CD4-positive, alpha-beta T cell treated with Interleukin-4 for 4 hours (primary cell): ENCODE measurements around the gene CSF1R.
"Not testable (repeated sequence)": the region's sequence is repeated elsewhere in the genome, so short reads cannot be mapped to it uniquely, and the experiment has no call there.

Experiments
- DNase-seq: peaks from one replicate; pipeline ENCODE4 v3.0.0-alpha.2; 2020

Gene CSF1R

DNA sequence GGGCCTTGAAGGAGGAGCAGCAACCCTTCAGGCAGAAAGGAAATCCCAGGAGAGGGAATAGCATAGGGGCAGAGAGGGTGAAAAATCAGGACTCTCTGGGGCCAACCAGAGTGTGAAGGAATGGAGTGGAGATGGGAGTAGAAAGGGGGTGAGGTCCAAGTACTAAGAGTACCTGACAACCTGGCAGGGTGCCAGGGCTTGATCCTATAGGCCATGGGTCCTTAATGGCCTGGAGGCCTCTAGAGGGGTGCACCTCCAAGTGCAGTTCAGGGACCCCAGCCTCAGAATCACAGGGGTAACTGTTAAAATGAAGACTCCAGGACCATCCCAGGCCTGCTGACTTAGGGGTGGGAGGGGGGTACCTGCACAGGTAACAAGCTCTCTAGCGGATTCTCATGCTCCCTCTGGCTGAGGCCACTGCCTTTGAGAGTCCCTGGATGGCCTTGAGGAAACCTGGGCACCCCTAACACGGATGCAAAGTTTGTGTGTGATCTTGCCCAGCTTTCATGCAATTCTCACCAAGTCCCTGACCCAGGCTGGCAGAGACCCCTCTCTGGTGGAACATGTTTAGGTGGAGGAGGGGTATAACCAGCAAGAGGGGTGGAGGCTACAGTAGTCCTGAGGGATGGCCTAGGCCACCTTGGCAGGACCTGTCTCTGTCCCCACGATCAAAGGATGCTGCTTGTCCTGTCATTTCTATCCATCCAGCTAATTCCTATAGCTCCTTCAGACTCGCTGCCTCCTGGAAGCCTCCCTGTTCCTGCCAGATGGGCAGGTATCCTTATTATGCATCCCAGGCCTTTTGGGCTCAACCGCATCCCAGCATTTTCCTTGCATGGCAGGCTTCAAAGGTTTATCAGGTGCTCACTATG is 17.6 kb upstream of the CSF1R start:
- DNase-seq = no peak

DNA sequence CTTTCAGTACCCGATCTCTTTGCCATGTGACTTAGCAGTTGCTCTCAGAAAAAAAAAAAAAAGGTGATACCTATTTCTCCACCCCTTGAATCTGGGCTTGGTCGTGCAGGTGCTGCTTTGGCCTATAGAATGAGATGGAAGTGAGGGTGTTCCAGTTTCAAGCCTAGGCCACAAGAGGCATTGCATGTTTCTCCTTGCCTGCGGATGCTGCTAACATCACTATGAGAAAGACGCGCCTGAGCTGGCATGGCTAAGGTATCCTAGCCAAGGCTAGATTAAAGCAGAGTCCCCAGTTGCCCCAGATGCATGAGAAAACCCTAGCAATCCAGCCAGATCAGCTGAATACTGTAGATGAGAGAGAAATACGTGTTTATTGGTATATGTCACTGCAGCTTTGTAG is 14.7 kb upstream of the CSF1R start:
- no peak for DNase-seq

DNA sequence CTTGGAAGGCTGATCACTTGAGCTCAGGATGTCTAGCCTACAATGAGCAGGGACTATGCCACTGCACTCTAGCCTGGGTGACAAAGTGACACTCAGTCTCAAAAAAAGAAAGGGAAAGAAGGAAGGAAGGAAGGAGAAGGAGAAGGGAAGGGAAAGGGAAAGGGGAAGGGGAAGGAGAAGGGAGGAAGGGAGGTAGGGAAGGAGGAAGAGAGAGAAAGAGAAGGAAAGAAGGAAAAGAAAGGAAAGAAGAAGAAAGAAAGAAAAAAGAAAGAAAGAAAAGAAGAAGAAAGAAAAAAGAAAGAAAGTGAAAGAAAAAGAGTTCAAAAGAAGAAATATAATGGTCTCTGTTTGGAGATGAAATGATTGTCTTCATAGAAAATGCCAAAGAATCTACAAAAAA is 10.8 kb upstream of the CSF1R start:
- no peak for DNase-seq

DNA sequence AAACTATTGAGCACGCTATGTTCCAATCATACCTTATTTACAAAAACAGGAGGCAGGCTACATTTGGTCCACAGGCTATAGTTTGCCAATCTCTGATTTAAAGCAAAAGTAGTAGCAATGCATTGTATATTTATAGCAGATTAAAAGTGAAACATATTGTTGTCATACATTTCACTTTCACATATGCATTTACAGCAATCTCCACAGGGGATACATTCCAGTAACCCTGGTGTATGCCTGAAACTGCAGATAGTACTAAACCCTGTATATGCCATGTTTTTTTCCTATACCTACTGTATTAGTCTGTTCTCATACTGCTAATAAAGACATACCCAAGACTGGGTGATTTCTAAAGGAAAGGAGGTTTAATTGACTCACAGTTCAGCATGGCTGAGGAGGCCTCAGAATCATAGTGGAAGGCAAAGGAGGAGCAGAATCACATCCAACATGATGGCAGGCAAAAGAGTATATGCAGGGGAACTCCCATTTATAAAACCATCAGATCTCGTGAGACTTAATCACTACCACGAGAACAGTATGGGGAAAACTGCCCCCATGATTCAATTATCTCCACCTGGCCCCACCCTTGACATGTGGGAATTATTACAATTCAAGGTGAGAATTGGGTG is 5.9 kb upstream of the CSF1R start:
- DNase-seq = no peak

DNA sequence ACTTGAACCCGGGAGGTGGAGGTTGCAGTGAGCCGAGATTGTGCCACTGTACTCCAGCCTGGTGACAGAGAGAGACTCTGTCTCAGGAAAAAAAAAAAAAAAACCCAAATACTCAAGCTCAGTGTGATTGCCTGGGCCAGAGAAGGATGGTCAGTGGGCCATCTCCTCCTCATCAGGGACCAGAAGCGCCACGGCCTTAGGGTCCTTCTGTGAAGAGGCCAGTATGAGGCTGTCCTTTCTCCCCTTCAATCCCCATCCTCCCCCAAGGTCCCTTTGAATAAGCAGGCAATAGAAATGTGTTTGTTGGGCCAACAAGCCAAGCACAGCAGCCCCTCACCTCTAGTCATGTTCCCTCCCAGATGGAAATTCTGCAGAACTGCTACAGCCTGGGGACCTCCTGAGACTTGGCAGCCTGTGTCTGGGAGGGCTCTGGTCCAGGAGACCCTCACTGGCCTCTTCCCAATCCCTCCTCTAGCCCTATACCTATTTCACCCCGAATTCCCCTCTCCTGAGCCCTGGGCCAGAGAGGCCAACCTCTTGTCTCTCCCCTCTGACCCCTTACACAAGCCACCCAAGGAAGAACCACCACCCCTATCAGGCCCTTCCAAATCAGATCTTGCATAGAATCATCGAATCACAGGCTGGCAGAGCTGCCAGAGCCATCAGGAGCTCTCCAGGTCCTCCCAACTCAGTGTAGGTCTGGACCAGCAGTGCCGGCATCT is 1.0 kb downstream of the CSF1R start:
- no peak for DNase-seq

DNA sequence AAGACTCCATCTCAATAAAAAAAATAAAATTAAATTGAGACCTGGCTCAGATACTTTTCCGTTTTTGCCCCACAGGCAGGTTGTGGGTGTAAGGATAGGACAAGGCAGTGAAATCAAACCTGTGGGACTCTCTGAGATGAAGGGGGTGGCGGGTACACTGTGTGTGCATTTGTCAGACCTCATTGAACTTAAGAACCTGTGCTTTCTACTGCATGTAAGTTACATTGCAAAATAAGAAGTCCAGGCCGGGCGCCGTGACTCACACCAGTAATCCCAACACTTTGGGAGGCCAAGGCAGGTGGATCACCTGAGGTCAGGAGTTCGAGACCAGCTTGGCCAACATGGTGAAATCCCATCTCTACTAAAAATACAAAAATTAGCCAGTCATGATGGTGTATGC is 1.6 kb downstream of the CSF1R start:
- not testable (repeated sequence) for DNase-seq

DNA sequence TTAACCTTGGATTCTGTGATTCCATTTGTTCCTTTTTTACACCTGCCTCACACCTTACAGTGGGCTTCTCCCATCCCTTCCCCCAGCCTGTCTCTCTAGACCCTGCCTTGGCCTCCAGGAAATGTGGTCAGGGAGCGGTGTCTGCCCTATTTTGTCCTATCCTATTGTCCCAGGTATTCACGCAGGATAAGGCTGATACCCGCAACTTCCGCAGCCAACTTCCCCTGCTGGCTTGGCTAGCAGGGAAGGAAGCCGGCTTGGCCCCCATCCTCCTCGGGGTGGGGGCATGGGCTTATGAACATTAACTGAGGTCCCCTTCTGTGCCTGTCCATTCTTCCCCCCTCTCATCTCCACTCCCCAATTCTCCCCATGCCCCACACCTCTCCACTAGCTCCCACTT is 3.5 kb downstream of the CSF1R start:
- no peak for DNase-seq

DNA sequence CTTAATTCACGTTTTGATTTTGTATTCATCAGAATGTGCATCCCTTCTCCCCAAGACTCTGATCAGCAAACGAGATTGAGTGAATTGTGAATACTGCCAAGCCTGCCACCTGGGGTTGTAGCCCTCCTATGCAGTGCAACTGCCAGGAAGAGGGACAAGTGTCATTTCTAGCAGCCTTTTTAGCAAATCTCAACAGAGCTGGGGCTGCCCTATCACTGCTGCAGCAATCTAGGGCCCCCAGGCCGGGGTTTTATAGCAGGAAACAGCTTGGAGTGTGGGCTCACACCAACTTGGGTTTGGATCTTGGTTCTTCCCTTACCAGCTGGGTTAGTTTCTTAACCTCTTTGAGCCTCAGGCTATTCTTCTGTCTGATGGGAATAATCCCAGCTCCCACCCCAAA is 4.0 kb downstream of the CSF1R start:
- no peak for DNase-seq

DNA sequence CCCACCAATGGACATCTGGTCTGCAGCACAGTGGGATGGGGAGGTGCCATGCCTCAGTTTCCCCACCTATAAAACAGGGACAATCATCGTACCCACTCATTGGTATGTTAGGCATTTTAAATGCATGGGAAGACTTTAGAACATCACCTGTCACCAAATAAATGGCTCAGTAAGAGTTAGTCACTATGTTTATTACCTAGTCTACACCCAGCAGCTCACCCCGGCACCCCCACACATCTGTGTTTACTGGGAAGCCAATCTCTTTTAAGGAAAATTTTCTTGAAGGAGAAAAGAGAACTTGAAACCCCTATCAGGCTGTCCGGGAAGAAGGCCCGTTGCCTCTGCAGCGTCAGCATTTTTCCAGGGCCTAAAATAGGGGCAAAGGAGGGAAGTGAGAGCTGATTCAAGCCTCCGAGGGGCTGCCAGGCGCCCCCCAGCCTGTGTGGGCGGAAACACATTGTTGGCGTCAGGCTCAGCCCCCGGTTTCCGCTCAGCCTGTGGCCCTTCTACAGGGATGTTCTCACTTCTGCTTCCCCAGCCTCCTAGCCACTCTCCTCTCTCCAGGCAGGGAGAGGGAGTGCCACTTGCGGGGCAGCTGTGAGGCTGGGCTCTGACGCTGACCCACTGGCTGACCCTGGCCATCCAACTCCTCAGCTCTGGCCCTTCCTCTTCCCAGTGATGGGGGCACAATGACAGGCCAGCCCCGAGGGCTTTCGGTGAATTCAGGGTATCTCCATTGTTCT is 4.6 kb downstream of the CSF1R start:
- DNase-seq = peak; percentile 8

DNA sequence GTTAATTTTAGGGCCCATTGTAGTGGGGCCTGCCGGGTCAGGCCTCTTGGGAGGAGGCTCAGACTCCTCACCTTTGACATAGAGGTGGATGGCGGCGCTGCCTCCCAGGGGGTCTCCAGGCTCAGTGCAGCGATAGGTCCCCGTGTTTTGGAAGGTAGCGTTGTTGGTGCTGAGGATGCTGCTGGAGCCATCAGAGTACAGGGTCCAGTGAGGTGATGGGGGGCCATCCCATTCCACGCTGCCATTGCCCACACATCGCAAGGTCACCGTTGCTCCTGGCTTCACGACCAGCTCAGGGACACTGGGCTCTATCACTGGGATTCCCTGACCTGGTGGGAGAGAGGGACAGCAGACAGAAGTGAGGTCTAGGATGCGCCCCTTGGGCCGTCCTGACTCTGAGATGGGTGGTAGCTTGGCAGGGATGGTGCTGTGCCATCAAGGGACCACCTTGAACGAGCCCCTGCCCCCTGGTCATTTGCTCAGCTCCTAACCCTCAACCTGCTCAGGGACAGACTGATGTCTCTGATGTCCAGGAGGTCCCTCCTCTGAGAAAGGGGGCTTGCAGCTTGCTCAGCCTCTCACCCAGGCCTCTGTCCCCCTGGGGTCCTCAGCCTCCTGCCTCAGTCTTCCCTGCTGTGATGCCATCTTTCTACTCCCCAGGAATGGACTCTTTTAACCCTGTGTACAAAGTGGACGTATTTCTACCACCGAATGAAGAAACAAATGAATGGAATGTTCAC is 5.5 kb downstream of the CSF1R start:
- no peak for DNase-seq

DNA sequence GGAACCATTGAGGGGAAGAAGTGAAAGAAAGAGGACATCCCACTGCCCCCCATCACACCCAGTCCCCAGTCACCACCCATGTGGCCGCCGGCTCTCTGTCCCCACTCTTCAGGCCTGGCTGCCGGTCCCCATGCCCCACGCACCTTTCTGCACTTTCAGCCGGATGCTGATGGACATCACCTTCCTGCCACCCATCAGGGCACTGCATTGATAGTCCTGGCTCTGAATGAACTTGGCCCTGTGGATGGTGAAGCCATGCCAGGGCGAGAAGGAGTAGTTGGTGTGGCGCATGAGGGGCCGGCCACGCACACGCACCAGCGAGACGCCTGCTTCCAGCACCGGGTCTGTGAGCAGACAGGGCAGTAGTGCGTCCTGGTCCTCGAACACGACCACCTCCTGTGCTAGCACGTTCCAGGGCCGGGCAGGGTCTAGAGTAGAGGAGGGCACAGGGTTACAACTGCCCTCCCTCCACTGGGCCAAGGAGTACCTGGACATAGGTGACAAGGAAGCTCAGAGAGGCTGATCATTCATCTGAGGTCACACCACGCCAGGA is 6.4 kb downstream of the CSF1R start:
- no peak for DNase-seq

DNA sequence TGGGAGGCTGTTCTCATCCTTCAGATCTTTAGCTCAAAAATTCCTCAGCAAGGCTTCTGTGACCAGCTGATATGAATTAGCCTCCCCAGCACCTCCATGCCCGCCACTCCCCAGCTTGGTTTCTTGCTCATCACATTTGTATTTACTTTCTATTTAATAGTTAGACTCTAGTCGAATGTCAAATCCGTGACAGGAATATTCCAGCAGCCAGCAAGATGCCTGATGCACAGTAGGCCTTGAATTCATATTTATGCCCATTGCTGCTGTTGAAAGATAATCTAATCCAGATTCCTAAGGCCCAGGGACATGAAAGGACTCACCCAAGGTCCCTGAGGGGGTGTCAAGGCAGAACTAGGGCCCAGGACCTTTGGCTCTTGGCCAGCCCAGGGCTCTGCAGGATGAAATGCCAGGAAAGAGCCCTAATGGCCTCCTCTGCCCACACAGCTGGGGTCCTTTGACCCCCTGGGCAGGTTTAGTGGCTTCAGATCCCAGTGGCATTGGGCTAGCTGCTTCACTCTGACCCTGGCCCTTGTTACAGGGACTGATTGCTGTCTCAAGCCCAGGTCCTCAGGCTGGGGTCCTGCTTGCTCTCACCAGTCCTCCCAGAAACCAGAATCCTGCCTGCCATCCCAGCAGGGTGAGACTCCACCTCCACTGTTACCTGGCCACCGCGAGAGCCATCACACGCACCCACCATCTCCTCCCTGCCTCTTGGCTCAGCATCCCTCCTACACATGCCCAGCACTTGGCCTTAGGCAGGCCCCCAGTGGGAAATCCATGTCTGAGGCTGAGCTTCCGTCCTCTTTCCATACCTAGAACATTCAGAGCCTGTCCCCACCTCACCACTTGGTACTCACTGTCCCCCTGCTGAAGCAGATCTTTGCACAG is 7.3 kb downstream of the CSF1R start:
- DNase-seq = no peak

DNA sequence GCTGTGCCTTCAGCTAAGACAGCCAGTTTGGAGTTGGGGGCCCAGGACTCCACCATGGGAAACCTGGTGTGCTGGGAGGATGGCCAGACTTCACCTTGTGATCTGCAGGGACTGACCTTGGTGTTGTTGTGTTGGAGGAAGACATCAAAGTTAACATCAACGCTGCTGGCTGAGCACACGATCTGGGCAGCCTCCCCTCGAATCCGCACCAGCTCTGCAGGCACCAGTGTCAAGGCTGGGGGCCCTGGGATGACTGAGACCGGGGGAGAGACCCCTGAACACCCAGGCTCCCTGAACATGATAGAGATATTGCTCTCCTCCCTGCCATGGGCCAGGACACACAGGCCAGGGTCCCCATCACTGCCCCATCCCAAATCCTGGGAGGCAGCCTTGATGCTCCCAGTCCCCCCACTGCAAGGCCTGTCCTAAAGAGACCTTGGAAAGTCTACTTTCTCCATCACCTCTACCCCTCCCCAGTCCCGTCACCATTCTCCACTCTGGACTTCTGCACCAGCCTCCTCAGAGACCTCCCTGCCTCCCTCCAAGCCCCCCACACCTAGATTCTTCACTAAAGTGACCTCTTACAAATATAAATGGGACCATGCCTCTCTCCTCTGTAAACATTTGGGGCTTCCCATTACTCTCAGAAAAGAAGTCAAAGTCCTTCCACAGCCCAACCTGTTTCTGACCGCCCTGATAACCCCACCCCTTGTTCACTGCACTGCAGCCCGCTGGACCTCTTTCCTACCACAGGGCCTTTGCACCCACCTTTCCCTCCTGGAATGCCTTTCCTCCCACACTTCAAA is 8.2 kb downstream of the CSF1R start:
- no peak for DNase-seq

DNA sequence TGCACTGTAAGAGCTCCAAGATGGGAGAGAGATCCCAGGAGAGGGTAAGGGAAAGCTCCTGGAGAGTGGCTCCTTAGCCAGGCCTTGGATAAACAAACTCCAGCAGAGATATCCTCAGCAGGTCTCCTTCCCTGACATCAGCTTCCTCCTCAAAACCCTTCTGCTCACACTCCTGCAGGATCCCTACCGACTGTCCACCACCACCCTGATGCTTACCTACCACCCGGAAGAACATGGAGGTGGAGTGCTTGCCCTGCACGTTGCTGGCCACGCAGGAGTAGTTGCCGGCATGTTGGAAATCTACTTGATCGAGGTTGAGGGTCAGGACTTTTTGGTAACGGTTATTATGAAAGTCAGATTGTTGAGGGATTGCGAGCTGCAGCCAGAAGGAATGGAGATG is 9.3 kb downstream of the CSF1R start:
- no peak for DNase-seq

DNA sequence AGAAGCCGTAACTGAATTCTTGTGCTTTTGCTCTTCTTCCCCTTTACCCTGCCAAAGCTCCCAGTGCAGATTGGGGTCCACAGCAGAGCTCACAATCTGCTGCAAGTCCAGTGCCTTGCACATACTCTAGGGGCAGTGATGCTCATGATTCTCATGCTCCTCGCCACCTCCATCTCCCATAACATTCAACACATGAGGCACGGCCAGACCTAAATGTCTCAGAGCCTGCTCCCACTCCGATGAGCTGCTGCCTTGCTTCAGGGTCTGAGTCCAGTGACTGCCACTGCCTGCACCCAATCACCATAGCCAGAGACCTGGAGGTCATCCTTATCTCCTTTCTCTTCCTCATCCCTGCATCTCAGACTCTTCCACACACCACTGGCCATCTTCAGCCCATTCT is 10.5 kb downstream of the CSF1R start:
- no peak for DNase-seq

DNA sequence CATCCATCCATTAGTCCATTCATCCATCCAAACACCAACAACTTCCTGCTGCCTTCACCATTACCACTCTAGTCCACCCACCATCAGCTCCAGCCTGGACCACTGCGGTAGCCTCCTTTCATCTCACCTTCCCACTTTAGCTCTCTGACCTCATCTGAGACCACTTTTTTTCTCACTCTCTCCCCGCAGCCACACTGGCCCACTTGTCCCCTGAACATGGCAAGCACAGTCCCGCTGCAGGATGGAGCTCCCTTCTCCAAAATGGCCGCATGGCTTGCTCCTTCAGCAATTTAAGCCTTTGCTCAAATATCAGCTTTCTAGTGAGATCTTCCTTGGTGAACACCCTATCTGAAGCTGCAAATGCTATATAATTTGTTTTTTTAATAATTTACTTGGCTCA is 11.1 kb downstream of the CSF1R start:
- DNase-seq = no peak

DNA sequence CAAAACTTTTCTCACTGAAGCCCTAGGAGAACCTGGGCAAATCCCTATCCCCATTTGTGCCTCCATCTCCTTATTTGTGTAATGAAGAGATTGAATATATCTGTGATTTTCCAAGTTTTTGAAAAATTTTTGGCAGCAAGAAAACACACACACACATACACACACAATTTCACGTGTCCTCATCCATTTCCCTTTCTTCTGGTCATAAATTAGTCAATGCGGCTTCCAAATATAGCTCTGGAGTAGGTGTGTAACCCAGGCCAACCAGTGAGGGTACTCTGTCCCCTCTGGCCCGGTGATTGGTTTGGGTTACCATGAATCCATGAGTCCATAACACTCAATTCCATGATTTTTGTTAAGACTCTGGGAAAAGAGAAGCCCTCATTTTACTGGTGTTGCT is 12.7 kb downstream of the CSF1R start:
- DNase-seq = no peak

DNA sequence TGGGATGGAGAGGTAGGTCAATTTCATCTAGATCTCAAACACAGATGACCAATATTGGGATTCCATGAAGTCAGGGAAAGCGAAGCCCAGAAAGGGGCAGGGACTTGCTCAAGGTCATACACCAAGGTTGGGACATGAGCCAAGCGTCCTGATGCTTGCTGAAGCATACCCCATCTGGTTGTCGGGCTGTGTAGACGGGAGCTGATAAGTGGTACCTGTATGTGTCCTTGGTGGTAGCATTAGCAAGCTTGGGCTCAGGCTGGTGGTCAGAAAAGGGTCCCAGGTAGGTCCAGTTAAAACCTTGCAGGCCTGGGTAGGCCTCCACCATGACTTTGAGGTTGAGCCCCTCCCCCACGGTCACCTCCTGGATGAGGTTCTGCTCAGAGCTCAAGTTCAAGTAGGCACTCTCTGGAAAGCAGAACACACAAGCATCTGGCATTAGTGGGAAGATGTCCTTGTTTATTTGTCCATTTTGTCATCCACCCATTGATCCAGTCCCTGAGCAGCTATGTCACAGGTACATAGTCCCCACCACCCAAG is 13.2 kb downstream of the CSF1R start:
- DNase-seq = no peak

DNA sequence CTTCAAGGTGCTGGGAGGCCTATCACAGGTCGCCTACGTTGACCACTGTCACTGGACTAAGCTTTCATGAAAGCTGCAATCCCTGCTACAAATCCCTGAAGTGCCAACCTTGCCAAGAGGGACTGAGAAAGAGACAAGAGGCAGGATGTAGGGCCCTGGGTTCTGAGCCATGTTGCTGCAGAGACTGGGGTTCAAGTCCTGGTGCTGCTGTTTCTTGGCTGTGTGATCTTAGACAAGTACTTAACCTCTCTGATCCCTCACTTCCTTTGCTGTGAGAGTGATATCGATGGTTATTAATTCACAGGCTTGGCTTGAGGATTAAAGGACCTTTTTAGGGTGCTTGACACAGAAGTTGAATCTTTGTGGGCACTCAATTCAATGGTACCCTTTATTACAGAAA is 15.5 kb downstream of the CSF1R start:
- DNase-seq = no peak
